HEK293 (cell line): ENCODE measurements around the gene SUSD6.
A peak's percentile ranks its signal among the peaks of the same experiment; 100 is the strongest.

ENCODE experiments used
- CTCF ChIA-PET: fragments of 350-600 bp; formaldehyde crosslinking; extraction: SDS; loops from one replicate; lab custom pipeline; 2021; ENCODE audit warnings: antibody characterized with exemption; lab: Yijun Ruan, JAX
- POLR2A ChIA-PET: fragments of 300-600 bp; formaldehyde crosslinking; extraction: SDS; loops from one replicate; lab custom pipeline; 2020; ENCODE audit warnings: antibody characterized with exemption, inconsistent platforms; lab: Yijun Ruan, JAX
- H3K27ac ChIP-seq: fragments of 200-500 bp; sonication (Bioruptor generic); 2 replicates; pipeline ENCODE4 v1.5.1; 2014; ENCODE audit warnings: low read depth, low read length, control low read depth, inconsistent platforms; ENCODE audit errors: extremely low read depth
- H3K36me3 ChIP-seq, 2 experiments: fragments of 200-500 bp in 1 of 2; sonication (Bioruptor generic) in 1 of 2; 1 replicate in 1 of 2; 2 replicates in 1 of 2; pipeline ENCODE4 v1.5.1; 2014 to 2017; ENCODE audit warnings: inconsistent platforms in 2 of 2, low read length in 2 of 2; ENCODE audit not compliant: control insufficient read depth in 2 of 2, insufficient read depth in 1 of 2
- H3K4me1 ChIP-seq: fragments of 200-500 bp; sonication (Bioruptor generic); 2 replicates; pipeline ENCODE4 v1.5.1; 2014; ENCODE audit warnings: mild to moderate bottlenecking, low read length, inconsistent platforms; ENCODE audit not compliant: control insufficient read depth, insufficient read depth
- H3K4me3 ChIP-seq: 2 replicates; pipeline ENCODE4 v1.5.1; 2011; ENCODE audit warnings: low read depth, mild to moderate bottlenecking, control low read depth, low read length, moderate library complexity
- H3K9me3 ChIP-seq: fragments of 200-500 bp; sonication (Bioruptor generic); 2 replicates; pipeline ENCODE4 v1.5.1; 2014; ENCODE audit warnings: low read depth, low read length, inconsistent platforms; ENCODE audit not compliant: control insufficient read depth, insufficient read depth
- FEZF1 ChIP-seq: fragments of 450-650 bp; formaldehyde crosslinking; IDR thresholded peaks from 2 replicates; pipeline ENCODE4 v1.5.1; 2016; ENCODE audit warnings: missing biosample characterization, missing genetic modification characterization
- GLIS1 ChIP-seq: fragments of 450-650 bp; formaldehyde crosslinking; IDR thresholded peaks from 2 replicates; pipeline ENCODE4 v1.5.1; 2016; ENCODE audit warnings: missing biosample characterization, missing genetic modification characterization
- KLF8 ChIP-seq: fragments of 450-650 bp; formaldehyde crosslinking; IDR thresholded peaks from 2 replicates; pipeline ENCODE4 v1.5.1; 2016; ENCODE audit warnings: missing biosample characterization, missing genetic modification characterization
- OVOL3 ChIP-seq: fragments of 450-650 bp; formaldehyde crosslinking; IDR thresholded peaks from 2 replicates; pipeline ENCODE4 v1.5.1; 2016; ENCODE audit warnings: missing biosample characterization, missing genetic modification characterization
- RBAK ChIP-seq: fragments of 450-650 bp; formaldehyde crosslinking; IDR thresholded peaks from 2 replicates; pipeline ENCODE4 v1.5.1; 2016; ENCODE audit warnings: missing biosample characterization, missing genetic modification characterization
- SCRT1 ChIP-seq: fragments of 450-650 bp; formaldehyde crosslinking; IDR thresholded peaks from 2 replicates; pipeline ENCODE4 v1.5.1; 2016; ENCODE audit warnings: missing biosample characterization, missing genetic modification characterization, borderline replicate concordance
- YY2 ChIP-seq: fragments of 450-650 bp; formaldehyde crosslinking; IDR thresholded peaks from 2 replicates; pipeline ENCODE4 v1.5.1; 2016; ENCODE audit warnings: missing biosample characterization, missing genetic modification characterization
- ZBTB20 ChIP-seq: fragments of 450-650 bp; formaldehyde crosslinking; IDR thresholded peaks from 2 replicates; pipeline ENCODE4 v1.5.1; 2016; ENCODE audit warnings: missing biosample characterization, missing genetic modification characterization
- ZFHX2 ChIP-seq: fragments of 450-650 bp; formaldehyde crosslinking; conservative IDR thresholded peaks from 2 replicates; pipeline ENCODE4 v1.5.1; 2016; ENCODE audit warnings: missing biosample characterization, missing genetic modification characterization
- ZFP3 ChIP-seq: fragments of 450-650 bp; formaldehyde crosslinking; IDR thresholded peaks from 2 replicates; pipeline ENCODE4 v1.5.1; 2016; ENCODE audit warnings: low read depth, missing biosample characterization, missing genetic modification characterization
- ZNF202 ChIP-seq: fragments of 450-650 bp; formaldehyde crosslinking; IDR thresholded peaks from 2 replicates; pipeline ENCODE4 v1.5.1; 2016; ENCODE audit warnings: missing biosample characterization, missing genetic modification characterization, borderline replicate concordance
- ZNF223 ChIP-seq: fragments of 450-650 bp; formaldehyde crosslinking; IDR thresholded peaks from 2 replicates; pipeline ENCODE4 v1.5.1; 2016; ENCODE audit warnings: missing biosample characterization, missing genetic modification characterization
- ZNF239 ChIP-seq: fragments of 450-650 bp; formaldehyde crosslinking; IDR thresholded peaks from 2 replicates; pipeline ENCODE4 v1.5.1; 2016; ENCODE audit warnings: missing biosample characterization, missing genetic modification characterization
- ZNF274 ChIP-seq, 2 experiments: fragments of 200-500 bp in 1 of 2; fragments of 450-650 bp in 1 of 2; sonication (Bioruptor generic) in 1 of 2; formaldehyde crosslinking in 1 of 2; IDR thresholded peaks; 2 replicates each; pipeline versions ENCODE4 v1.5.1 to v1.6.1; 2014 to 2016; ENCODE audit warnings: borderline replicate concordance in 1 of 2, inconsistent platforms in 1 of 2, low read length in 1 of 2, missing biosample characterization in 1 of 2, missing genetic modification characterization in 1 of 2
- ZNF335 ChIP-seq: fragments of 450-650 bp; formaldehyde crosslinking; conservative IDR thresholded peaks from 2 replicates; pipeline ENCODE4 v1.5.1; 2016; ENCODE audit warnings: missing biosample characterization, missing genetic modification characterization
- ZNF341 ChIP-seq: fragments of 450-650 bp; formaldehyde crosslinking; IDR thresholded peaks from 2 replicates; pipeline ENCODE4; 2016; ENCODE audit warnings: low read depth, missing biosample characterization, missing genetic modification characterization
- ZNF585B ChIP-seq: fragments of 450-650 bp; formaldehyde crosslinking; IDR thresholded peaks from 2 replicates; pipeline ENCODE4 v1.5.1; 2016; ENCODE audit warnings: missing biosample characterization, missing genetic modification characterization
- ZNF623 ChIP-seq: fragments of 450-650 bp; formaldehyde crosslinking; IDR thresholded peaks from 2 replicates; pipeline ENCODE4 v1.5.1; 2016; ENCODE audit warnings: missing biosample characterization, missing genetic modification characterization
- ZNF629 ChIP-seq: fragments of 450-650 bp; formaldehyde crosslinking; IDR thresholded peaks from 2 replicates; pipeline ENCODE4 v1.5.1; 2017; ENCODE audit warnings: missing biosample characterization, missing genetic modification characterization
- ZNF670 ChIP-seq: fragments of 450-650 bp; formaldehyde crosslinking; IDR thresholded peaks from 2 replicates; pipeline ENCODE4 v1.5.1; 2016; ENCODE audit warnings: missing biosample characterization, missing genetic modification characterization, low read depth
- ZNF677 ChIP-seq: fragments of 450-650 bp; IDR thresholded peaks from 2 replicates; pipeline ENCODE4 v1.5.0; 2018; ENCODE audit warnings: missing biosample characterization, mild to moderate bottlenecking, missing genetic modification characterization, moderate library complexity
- ZSCAN16 ChIP-seq: fragments of 450-650 bp; formaldehyde crosslinking; IDR thresholded peaks from 2 replicates; pipeline ENCODE4 v1.5.1; 2016; ENCODE audit warnings: missing biosample characterization, missing genetic modification characterization
- TF ChIP-seq, protein P1 (sequence below): fragments of 450-650 bp; formaldehyde crosslinking; IDR thresholded peaks from 2 replicates; pipeline ENCODE4 v1.5.1; 2016; ENCODE audit warnings: missing biosample characterization, missing genetic modification characterization
- TF ChIP-seq, protein P2 (sequence below): IDR thresholded peaks from 2 replicates; pipeline ENCODE4 v1.6.1; 2011; ENCODE audit warnings: mild to moderate bottlenecking, low read depth, low read length, borderline replicate concordance
- TF ChIP-seq, protein P3 (sequence below): fragments of 450-650 bp; formaldehyde crosslinking; IDR thresholded peaks from 2 replicates; pipeline ENCODE4 v1.5.1; 2017; ENCODE audit warnings: missing biosample characterization, missing genetic modification characterization
- TF ChIP-seq, protein P4 (sequence below): sonication (generic); formaldehyde crosslinking; IDR thresholded peaks from 2 replicates; pipeline ENCODE4 v1.8.1; 2022; ENCODE audit warnings: mild to moderate bottlenecking, moderate library complexity, missing genetic modification reagents
- TF ChIP-seq, protein P5 (sequence below): fragments of 450-650 bp; formaldehyde crosslinking; conservative IDR thresholded peaks from 2 replicates; pipeline ENCODE4 v1.5.1; 2016; ENCODE audit warnings: low read depth, missing biosample characterization, missing genetic modification characterization

The SUSD6 gene

DNA sequence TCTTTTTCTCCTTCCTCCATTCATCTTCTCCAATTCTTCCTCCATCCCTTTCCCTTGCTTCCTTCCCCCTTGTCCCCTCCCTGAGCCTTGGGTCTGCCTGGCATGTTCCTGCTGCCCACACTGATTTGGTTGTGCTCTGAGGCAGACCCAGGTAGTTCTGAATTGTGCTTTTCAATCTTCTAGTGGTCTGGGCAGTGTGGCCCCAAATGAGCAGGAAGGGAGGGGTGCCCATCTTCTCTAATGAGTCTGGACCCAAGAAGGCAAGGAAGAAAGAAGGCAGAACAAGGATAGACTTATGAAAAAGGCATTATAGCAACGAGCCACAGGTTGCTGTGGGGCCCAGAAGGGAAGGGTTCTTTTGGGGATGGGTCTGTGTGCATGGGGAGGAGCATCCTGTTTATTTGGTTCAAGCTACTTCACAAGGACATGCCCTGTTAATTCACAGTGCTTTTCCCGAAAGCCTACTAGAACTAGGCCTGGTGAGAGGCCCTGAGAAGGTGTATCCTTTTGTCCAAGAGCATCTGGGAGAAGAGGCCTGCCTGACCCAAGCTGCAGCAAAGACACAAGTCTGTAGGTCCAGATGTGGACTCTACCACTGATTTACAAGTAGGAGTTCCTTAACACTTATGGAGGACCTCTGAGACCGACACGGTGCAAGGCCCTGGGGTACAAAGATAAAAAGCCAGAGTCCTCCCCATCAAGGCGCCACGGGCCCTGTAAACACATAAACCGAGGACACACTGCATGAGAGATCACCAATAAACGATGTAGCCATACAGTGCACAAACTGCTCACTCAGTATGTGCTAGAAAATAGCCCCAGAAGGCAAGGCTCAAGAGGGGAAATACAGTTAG is 1.1 kb upstream of the SUSD6 start (continued):
- TF ChIP-seq ZNF677 (tag by site-specific recombination) (no peak), ZFP3 (tag by site-specific recombination) (no peak), ZNF670 (tag by site-specific recombination) (no peak), ZFHX2 (tag by site-specific recombination) (no peak), FEZF1 (tag by site-specific recombination) (no peak), ZNF623 (tag by site-specific recombination) (peak; percentile 51), ZSCAN16 (no peak), RBAK (tag by site-specific recombination) (no peak), ZNF274 (IDR thresholded peaks at IDR 0.05; ENCODE audit: low read length) (no peak), ZNF274 (tag by site-specific recombination; IDR thresholded peaks at IDR 0.05; ENCODE audit: borderline replicate concordance) (no peak), YY2 (tag by site-specific recombination) (no peak), SCRT1 (peak; percentile 51; the same call in 1 of the 2 replicates)
- TF ChIP-seq, protein P1, sequence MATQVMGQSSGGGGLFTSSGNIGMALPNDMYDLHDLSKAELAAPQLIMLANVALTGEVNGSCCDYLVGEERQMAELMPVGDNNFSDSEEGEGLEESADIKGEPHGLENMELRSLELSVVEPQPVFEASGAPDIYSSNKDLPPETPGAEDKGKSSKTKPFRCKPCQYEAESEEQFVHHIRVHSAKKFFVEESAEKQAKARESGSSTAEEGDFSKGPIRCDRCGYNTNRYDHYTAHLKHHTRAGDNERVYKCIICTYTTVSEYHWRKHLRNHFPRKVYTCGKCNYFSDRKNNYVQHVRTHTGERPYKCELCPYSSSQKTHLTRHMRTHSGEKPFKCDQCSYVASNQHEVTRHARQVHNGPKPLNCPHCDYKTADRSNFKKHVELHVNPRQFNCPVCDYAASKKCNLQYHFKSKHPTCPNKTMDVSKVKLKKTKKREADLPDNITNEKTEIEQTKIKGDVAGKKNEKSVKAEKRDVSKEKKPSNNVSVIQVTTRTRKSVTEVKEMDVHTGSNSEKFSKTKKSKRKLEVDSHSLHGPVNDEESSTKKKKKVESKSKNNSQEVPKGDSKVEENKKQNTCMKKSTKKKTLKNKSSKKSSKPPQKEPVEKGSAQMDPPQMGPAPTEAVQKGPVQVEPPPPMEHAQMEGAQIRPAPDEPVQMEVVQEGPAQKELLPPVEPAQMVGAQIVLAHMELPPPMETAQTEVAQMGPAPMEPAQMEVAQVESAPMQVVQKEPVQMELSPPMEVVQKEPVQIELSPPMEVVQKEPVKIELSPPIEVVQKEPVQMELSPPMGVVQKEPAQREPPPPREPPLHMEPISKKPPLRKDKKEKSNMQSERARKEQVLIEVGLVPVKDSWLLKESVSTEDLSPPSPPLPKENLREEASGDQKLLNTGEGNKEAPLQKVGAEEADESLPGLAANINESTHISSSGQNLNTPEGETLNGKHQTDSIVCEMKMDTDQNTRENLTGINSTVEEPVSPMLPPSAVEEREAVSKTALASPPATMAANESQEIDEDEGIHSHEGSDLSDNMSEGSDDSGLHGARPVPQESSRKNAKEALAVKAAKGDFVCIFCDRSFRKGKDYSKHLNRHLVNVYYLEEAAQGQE (tag by site-specific recombination): no peak
- TF ChIP-seq, all 188 proteins: peak for 6

DNA sequence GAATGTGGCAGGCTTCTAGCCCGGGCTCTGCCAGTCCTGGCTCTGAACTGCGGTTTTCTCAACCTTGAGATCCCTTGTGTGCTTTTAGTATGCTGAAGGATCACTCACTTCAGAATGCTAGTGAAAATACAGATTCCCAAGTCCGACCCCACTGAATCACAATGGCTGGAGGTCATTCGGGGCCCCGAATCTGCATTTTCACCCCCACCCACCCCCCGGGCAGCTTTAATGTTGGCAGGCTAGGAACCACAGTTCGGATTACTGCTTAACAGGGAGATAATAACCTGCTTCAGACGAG is 573 bp upstream of the SUSD6 start:
- peaks cover 15% of the 10 kb centered on the region for H3K4me1 ChIP-seq
- POLR2A ChIA-PET: interaction anchor here (0.6 to 1.9 kb wide), 8 partner anchors 24 to 686 kb away, joined by 3 to 5 read pairs (median 4); partner anchors contain the start of gene SRSF5
- TF ChIP-seq, protein P2, sequence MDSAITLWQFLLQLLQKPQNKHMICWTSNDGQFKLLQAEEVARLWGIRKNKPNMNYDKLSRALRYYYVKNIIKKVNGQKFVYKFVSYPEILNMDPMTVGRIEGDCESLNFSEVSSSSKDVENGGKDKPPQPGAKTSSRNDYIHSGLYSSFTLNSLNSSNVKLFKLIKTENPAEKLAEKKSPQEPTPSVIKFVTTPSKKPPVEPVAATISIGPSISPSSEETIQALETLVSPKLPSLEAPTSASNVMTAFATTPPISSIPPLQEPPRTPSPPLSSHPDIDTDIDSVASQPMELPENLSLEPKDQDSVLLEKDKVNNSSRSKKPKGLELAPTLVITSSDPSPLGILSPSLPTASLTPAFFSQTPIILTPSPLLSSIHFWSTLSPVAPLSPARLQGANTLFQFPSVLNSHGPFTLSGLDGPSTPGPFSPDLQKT: no peak
- no peak for TF ChIP-seq ZNF223 (tag by site-specific recombination)
- TF ChIP-seq ZNF239: no peak
- peak; percentile 90 for TF ChIP-seq GLIS1 (tag by site-specific recombination)
- no peak for TF ChIP-seq ZNF202 (tag by site-specific recombination)
- TF ChIP-seq OVOL3 (tag by site-specific recombination): no peak
- TF ChIP-seq, protein P3, sequence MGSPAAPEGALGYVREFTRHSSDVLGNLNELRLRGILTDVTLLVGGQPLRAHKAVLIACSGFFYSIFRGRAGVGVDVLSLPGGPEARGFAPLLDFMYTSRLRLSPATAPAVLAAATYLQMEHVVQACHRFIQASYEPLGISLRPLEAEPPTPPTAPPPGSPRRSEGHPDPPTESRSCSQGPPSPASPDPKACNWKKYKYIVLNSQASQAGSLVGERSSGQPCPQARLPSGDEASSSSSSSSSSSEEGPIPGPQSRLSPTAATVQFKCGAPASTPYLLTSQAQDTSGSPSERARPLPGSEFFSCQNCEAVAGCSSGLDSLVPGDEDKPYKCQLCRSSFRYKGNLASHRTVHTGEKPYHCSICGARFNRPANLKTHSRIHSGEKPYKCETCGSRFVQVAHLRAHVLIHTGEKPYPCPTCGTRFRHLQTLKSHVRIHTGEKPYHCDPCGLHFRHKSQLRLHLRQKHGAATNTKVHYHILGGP (tag by site-specific recombination): no peak
- TF ChIP-seq, protein P4, sequence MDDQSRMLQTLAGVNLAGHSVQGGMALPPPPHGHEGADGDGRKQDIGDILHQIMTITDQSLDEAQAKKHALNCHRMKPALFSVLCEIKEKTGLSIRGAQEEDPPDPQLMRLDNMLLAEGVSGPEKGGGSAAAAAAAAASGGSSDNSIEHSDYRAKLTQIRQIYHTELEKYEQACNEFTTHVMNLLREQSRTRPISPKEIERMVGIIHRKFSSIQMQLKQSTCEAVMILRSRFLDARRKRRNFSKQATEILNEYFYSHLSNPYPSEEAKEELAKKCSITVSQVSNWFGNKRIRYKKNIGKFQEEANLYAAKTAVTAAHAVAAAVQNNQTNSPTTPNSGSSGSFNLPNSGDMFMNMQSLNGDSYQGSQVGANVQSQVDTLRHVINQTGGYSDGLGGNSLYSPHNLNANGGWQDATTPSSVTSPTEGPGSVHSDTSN: no peak
- TF ChIP-seq ZBTB20 (tag by site-specific recombination): peak; percentile 99
- no peak; the same call in 1 of the 2 replicates for TF ChIP-seq ZNF335 (tag by site-specific recombination)
- no peak for TF ChIP-seq ZNF585B (tag by site-specific recombination)
- TF ChIP-seq, protein P5, sequence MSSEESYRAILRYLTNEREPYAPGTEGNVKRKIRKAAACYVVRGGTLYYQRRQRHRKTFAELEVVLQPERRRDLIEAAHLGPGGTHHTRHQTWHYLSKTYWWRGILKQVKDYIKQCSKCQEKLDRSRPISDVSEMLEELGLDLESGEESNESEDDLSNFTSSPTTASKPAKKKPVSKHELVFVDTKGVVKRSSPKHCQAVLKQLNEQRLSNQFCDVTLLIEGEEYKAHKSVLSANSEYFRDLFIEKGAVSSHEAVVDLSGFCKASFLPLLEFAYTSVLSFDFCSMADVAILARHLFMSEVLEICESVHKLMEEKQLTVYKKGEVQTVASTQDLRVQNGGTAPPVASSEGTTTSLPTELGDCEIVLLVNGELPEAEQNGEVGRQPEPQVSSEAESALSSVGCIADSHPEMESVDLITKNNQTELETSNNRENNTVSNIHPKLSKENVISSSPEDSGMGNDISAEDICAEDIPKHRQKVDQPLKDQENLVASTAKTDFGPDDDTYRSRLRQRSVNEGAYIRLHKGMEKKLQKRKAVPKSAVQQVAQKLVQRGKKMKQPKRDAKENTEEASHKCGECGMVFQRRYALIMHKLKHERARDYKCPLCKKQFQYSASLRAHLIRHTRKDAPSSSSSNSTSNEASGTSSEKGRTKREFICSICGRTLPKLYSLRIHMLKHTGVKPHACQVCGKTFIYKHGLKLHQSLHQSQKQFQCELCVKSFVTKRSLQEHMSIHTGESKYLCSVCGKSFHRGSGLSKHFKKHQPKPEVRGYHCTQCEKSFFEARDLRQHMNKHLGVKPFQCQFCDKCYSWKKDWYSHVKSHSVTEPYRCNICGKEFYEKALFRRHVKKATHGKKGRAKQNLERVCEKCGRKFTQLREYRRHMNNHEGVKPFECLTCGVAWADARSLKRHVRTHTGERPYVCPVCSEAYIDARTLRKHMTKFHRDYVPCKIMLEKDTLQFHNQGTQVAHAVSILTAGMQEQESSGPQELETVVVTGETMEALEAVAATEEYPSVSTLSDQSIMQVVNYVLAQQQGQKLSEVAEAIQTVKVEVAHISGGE: no peak
- no peak for TF ChIP-seq ZNF341 (tag by site-specific recombination)
- no peak for TF ChIP-seq ZNF629
- TF ChIP-seq KLF8 (tag by site-specific recombination): no peak

More for the DNA sequence above, 573 bp upstream of the SUSD6 start:
- no peaks in the 10 kb centered on the region for H3K36me3 ChIP-seq
- CTCF ChIA-PET: interaction anchor here (0.6 kb wide), 1 partner anchor 34 kb away, joined by 3 read pairs; no protein-coding TSS in a partner anchor
- H3K4me3 ChIP-seq: peak overlapping the region; percentile 48
- H3K27ac ChIP-seq: peak overlapping the region; percentile 71
- no peaks in the 10 kb centered on the region for H3K9me3 ChIP-seq
